ENCODE data around the gene CLTA. TPM values are rescaled to one million over a fixed set of nuclear protein-coding genes. Genes with fewer than 3 reads are reported as not detected.
A peak's percentile ranks its signal among the peaks of the same experiment; 100 is the strongest.

The CLTA gene
- polyA plus RNA-seq, 1 experiment = 364 TPM

DNA sequence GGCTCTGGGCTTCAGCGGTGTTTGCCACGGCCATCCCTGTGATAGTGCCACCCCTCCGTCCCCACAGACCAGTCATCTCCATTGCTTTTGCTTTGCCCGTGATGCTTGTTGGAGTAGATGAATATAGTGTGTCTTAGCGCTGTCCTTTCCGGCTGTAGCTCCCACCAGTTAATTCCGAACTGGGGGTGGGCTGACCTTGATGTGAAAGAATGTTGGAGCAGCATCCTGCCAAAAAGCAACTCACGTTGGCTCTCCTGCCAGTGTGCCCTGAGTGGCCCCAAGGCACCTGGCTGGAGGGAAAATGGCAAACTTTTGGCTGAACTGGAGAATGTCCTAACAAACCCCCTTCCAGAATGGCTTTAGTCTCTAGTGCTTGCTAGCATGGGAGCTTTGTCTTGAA is 20.0 kb downstream of the CLTA start:
- TF ChIP-seq CTCF (IDR thresholded peaks at IDR 0.05; ENCODE audit: low read depth, low read length) = no peak
- no peaks in the 10 kb centered on the region for H3K27me3 ChIP-seq (ENCODE audit: control insufficient read depth, insufficient read depth, low read length)
- no peak for DNase-seq (ENCODE audit: low read depth, low spot score)
- H3K4me3 ChIP-seq (ENCODE audit: low read depth, low read length) = no peak overlapping the region
- no peak overlapping the region for H3K27ac ChIP-seq (ENCODE audit: low read depth, low read length)
- no peaks in the 10 kb centered on the region for H3K9me3 ChIP-seq (ENCODE audit: control insufficient read depth, insufficient read depth, low read length)
- POLR2A ChIA-PET = no interaction called here
- CTCF ChIA-PET = interaction anchor here (0.8 kb wide), 1 partner anchor 20 kb away, joined by 3 read pairs; the partner anchor contains the start of gene CLTA

DNA sequence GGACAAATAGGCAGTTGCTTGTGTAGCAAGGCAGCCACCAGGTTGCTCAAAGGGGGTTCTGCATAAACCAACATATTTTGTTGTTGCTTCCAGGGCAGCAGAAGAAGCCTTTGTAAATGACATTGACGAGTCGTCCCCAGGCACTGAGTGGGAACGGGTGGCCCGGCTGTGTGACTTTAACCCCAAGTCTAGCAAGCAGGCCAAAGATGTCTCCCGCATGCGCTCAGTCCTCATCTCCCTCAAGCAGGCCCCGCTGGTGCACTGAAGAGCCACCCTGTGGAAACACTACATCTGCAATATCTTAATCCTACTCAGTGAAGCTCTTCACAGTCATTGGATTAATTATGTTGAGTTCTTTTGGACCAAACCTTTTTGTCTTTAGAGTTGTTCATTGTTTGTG is 20.8 kb downstream of the CLTA start:
- POLR2A ChIA-PET = no interaction called here
- Histone ChIP-seq H3K4me3 (ENCODE audit: low read depth, low read length) (no peak overlapping the region), H3K27me3 (ENCODE audit: control insufficient read depth, insufficient read depth, low read length) (no peaks in the 10 kb centered on the region), H3K9me3 (ENCODE audit: control insufficient read depth, insufficient read depth, low read length) (no peaks in the 10 kb centered on the region), H3K27ac (ENCODE audit: low read depth, low read length) (no peak overlapping the region)
- CTCF ChIA-PET = no interaction called here
- no peak for DNase-seq (ENCODE audit: low read depth, low spot score)
- TF ChIP-seq CTCF (IDR thresholded peaks at IDR 0.05; ENCODE audit: low read depth, low read length) = no peak

DNA sequence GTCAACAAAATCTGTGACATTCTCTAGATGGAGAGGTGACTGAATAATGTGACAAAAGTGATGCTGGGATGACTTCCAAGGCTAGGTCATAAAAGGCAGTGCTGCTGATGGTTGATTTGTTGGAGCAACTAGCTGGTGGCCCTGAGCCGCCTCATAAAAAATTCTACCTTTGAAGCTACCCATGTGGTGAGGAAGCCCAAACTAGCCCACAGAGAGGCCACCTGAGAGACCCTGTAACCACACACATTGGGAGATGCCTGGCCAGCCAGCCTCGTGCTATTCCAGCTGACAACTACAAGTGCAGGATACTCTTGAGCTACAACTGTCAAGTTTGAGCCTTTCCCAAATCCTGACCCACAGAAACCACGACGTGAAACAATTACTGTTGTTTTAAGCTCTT is 22.7 kb downstream of the CLTA start:
- Histone ChIP-seq H3K27me3 (ENCODE audit: control insufficient read depth, insufficient read depth, low read length) (no peaks in the 10 kb centered on the region), H3K4me3 (ENCODE audit: low read depth, low read length) (no peak overlapping the region), H3K27ac (ENCODE audit: low read depth, low read length) (no peak overlapping the region), H3K9me3 (ENCODE audit: control insufficient read depth, insufficient read depth, low read length) (no peaks in the 10 kb centered on the region)
- POLR2A ChIA-PET = no interaction called here
- no peak for TF ChIP-seq CTCF (IDR thresholded peaks at IDR 0.05; ENCODE audit: low read depth, low read length)
- DNase-seq (ENCODE audit: low read depth, low spot score) = no peak
- CTCF ChIA-PET = interaction anchor here (0.6 to 1.0 kb wide), 2 partner anchors 34 to 448 kb away, joined by 3 read pairs; no protein-coding TSS in a partner anchor

DNA sequence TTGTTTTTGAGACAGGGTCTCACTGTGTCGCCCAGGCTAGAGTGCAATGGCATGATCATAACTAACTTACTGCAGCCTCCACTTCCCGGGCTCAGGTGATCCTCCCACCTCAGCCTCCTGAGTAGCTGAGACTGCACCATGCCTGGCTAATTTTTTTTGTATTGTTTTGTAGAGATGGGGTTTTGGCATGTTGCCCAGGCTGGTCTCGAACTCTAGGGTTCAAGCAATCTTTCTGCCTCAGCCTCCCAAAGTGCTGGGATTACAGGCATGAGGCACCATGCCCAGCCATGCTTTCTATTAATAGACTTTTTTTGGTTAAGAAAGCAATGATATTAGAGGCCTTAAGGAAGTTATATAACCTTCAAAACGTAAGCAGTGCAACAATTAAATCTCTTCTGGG is 23.3 kb downstream of the CLTA start:
- CTCF ChIA-PET = no interaction called here
- Histone ChIP-seq H3K4me3 (ENCODE audit: low read depth, low read length) (no peak overlapping the region), H3K9me3 (ENCODE audit: control insufficient read depth, insufficient read depth, low read length) (no peaks in the 10 kb centered on the region), H3K27ac (ENCODE audit: low read depth, low read length) (peak overlapping the region; percentile 11), H3K27me3 (ENCODE audit: control insufficient read depth, insufficient read depth, low read length) (no peaks in the 10 kb centered on the region)
- POLR2A ChIA-PET = no interaction called here
- DNase-seq (ENCODE audit: low read depth, low spot score) = no peak
- no peak for TF ChIP-seq CTCF (IDR thresholded peaks at IDR 0.05; ENCODE audit: low read depth, low read length)

- no peak overlapping the region for H3K4me3 ChIP-seq (ENCODE audit: low read depth, low read length)
- no peak for DNase-seq (ENCODE audit: low read depth, low spot score)
- CTCF ChIA-PET = no interaction called here
- POLR2A ChIA-PET = no interaction called here
- H3K27me3 ChIP-seq (ENCODE audit: control insufficient read depth, insufficient read depth, low read length) = no peaks in the 10 kb centered on the region
- no peak for TF ChIP-seq CTCF (IDR thresholded peaks at IDR 0.05; ENCODE audit: low read depth, low read length)
- H3K27ac ChIP-seq (ENCODE audit: low read depth, low read length) = peak overlapping the region; percentile 47
- no peaks in the 10 kb centered on the region for H3K9me3 ChIP-seq (ENCODE audit: control insufficient read depth, insufficient read depth, low read length)
These were observed 23.9 kb downstream of the CLTA start for GRCh38 chr9:36214571-36214970.

Measured in AG04450 (cell line).